ENCODE measurements around the gene DYNLRB2. TPM values are rescaled to one million over a fixed set of nuclear protein-coding genes. Genes with fewer than 3 reads are reported as not detected.

Gene DYNLRB2
- polyA plus RNA-seq, 1 donor from 2014 or later = not detected

DNA sequence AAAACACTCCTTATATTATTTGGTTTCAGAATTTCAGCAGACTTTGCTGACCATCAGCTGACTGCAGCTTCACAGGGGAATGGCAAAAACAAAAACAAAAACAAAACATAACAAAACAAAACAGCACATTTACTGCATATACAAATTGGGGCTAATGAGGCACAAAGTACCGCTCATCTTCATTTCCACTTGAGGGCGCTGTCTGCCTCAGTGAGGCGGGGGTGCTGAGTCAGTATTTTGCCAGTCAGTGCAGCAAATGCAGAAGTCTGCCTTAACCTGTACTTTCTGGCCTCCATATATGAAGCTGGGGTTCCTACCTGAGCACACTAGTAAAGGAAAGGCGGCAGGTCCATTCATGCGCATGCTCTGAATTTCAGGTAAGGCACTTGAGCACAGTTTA lies 13.5 kb upstream of the DYNLRB2 start:
- H3K9me2 ChIP-seq (ENCODE audit: insufficient read depth, low read length) = no peaks in the 10 kb centered on the region
- no peak overlapping the region for H3K27ac ChIP-seq (ENCODE audit: low read length)
- TF ChIP-seq TAF1 (IDR thresholded peaks at IDR 0.05; ENCODE audit: low read depth) = no peak
- no peak for TF ChIP-seq EP300 (conservative IDR thresholded peaks at IDR 0.05; ENCODE audit: poor library complexity, severe bottlenecking)
- TF ChIP-seq, protein P1, sequence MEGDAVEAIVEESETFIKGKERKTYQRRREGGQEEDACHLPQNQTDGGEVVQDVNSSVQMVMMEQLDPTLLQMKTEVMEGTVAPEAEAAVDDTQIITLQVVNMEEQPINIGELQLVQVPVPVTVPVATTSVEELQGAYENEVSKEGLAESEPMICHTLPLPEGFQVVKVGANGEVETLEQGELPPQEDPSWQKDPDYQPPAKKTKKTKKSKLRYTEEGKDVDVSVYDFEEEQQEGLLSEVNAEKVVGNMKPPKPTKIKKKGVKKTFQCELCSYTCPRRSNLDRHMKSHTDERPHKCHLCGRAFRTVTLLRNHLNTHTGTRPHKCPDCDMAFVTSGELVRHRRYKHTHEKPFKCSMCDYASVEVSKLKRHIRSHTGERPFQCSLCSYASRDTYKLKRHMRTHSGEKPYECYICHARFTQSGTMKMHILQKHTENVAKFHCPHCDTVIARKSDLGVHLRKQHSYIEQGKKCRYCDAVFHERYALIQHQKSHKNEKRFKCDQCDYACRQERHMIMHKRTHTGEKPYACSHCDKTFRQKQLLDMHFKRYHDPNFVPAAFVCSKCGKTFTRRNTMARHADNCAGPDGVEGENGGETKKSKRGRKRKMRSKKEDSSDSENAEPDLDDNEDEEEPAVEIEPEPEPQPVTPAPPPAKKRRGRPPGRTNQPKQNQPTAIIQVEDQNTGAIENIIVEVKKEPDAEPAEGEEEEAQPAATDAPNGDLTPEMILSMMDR (IDR thresholded peaks at IDR 0.05; ENCODE audit: poor library complexity, severe bottlenecking) = no peak
- TF ChIP-seq MXI1 (conservative IDR thresholded peaks at IDR 0.05; ENCODE audit: poor library complexity, severe bottlenecking) = no peak
- TF ChIP-seq SMC3 (conservative IDR thresholded peaks at IDR 0.05; ENCODE audit: poor library complexity) = no peak
- no peak for TF ChIP-seq POLR2AphosphoS5 (IDR thresholded peaks at IDR 0.05)
- no peak for TF ChIP-seq RAD21 (conservative IDR thresholded peaks at IDR 0.05)
- TF ChIP-seq EZH2 (IDR thresholded peaks at IDR 0.05; ENCODE audit: borderline replicate concordance, insufficient read depth, low read length, poor library complexity, severe bottlenecking) = no peak
- TF ChIP-seq, protein P2, sequence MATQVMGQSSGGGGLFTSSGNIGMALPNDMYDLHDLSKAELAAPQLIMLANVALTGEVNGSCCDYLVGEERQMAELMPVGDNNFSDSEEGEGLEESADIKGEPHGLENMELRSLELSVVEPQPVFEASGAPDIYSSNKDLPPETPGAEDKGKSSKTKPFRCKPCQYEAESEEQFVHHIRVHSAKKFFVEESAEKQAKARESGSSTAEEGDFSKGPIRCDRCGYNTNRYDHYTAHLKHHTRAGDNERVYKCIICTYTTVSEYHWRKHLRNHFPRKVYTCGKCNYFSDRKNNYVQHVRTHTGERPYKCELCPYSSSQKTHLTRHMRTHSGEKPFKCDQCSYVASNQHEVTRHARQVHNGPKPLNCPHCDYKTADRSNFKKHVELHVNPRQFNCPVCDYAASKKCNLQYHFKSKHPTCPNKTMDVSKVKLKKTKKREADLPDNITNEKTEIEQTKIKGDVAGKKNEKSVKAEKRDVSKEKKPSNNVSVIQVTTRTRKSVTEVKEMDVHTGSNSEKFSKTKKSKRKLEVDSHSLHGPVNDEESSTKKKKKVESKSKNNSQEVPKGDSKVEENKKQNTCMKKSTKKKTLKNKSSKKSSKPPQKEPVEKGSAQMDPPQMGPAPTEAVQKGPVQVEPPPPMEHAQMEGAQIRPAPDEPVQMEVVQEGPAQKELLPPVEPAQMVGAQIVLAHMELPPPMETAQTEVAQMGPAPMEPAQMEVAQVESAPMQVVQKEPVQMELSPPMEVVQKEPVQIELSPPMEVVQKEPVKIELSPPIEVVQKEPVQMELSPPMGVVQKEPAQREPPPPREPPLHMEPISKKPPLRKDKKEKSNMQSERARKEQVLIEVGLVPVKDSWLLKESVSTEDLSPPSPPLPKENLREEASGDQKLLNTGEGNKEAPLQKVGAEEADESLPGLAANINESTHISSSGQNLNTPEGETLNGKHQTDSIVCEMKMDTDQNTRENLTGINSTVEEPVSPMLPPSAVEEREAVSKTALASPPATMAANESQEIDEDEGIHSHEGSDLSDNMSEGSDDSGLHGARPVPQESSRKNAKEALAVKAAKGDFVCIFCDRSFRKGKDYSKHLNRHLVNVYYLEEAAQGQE (IDR thresholded peaks at IDR 0.05; ENCODE audit: borderline replicate concordance) = no peak
- H3K4me3 ChIP-seq (ENCODE audit: low read length) = no peak overlapping the region
- H3F3A ChIP-seq (ENCODE audit: insufficient read depth, low read length, poor library complexity, severe bottlenecking) = no peaks in the 10 kb centered on the region
- no peak overlapping the region for H3K4me2 ChIP-seq (ENCODE audit: low read length)
- no peaks in the 10 kb centered on the region for H3K79me2 ChIP-seq (replicated peaks; ENCODE audit: insufficient read depth, low read length)
- no peak overlapping the region for H3K9ac ChIP-seq (ENCODE audit: low read length)
- no peaks in the 10 kb centered on the region for H3K9me3 ChIP-seq (ENCODE audit: low read length)
- no peaks in the 10 kb centered on the region for H3K36me3 ChIP-seq (ENCODE audit: insufficient read depth, low read length)
- no peak overlapping the region for H2AFZ ChIP-seq (ENCODE audit: low read depth, low read length)
- no peaks in the 10 kb centered on the region for H4K20me1 ChIP-seq (ENCODE audit: insufficient read depth)
- no peaks in the 10 kb centered on the region for H3K27me3 ChIP-seq (ENCODE audit: insufficient read depth, low read depth, low read length)

DNA sequence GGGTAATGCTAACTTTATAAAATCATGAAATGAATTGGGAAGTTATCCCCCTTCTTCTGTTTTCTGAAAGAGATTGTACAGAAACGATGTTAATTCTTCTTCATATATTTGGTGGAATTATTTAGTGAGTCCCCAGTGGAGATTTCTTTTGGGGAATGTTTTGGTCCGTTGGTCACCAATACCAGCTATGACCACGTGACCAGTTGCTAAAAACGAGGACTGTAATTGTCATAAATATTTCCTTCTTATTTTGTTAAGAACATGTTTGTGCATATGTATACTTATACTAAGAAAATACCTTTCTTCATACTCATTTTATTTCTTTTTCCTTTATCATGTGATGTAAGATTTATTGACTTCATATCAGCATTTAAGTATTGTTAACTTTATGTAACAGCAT lies 10.3 kb upstream of the DYNLRB2 start:
- H3F3A ChIP-seq (ENCODE audit: insufficient read depth, low read length, poor library complexity, severe bottlenecking) = no peaks in the 10 kb centered on the region
- H3K9ac ChIP-seq (ENCODE audit: low read length) = no peak overlapping the region
- TF ChIP-seq SMC3 (conservative IDR thresholded peaks at IDR 0.05; ENCODE audit: poor library complexity) = no peak
- no peak for TF ChIP-seq EZH2 (IDR thresholded peaks at IDR 0.05; ENCODE audit: borderline replicate concordance, insufficient read depth, low read length, poor library complexity, severe bottlenecking)
- TF ChIP-seq POLR2AphosphoS5 (IDR thresholded peaks at IDR 0.05) = no peak
- TF ChIP-seq EP300 (conservative IDR thresholded peaks at IDR 0.05; ENCODE audit: poor library complexity, severe bottlenecking) = no peak
- no peak for TF ChIP-seq RAD21 (conservative IDR thresholded peaks at IDR 0.05)
- no peak for TF ChIP-seq TAF1 (IDR thresholded peaks at IDR 0.05; ENCODE audit: low read depth)
- no peak for TF ChIP-seq MXI1 (conservative IDR thresholded peaks at IDR 0.05; ENCODE audit: poor library complexity, severe bottlenecking)
- TF ChIP-seq, protein P1 (IDR thresholded peaks at IDR 0.05; ENCODE audit: poor library complexity, severe bottlenecking) = no peak
- TF ChIP-seq, protein P2 (IDR thresholded peaks at IDR 0.05; ENCODE audit: borderline replicate concordance) = no peak
- no peaks in the 10 kb centered on the region for H4K20me1 ChIP-seq (ENCODE audit: insufficient read depth)
- no peaks in the 10 kb centered on the region for H3K27me3 ChIP-seq (ENCODE audit: insufficient read depth, low read depth, low read length)
- H3K4me3 ChIP-seq (ENCODE audit: low read length) = no peak overlapping the region
- no peak overlapping the region for H3K4me2 ChIP-seq (ENCODE audit: low read length)
- no peaks in the 10 kb centered on the region for H3K79me2 ChIP-seq (replicated peaks; ENCODE audit: insufficient read depth, low read length)
- no peaks in the 10 kb centered on the region for H3K36me3 ChIP-seq (ENCODE audit: insufficient read depth, low read length)
- no peak overlapping the region for H3K27ac ChIP-seq (ENCODE audit: low read length)
- H3K9me3 ChIP-seq (ENCODE audit: low read length) = no peaks in the 10 kb centered on the region
- H2AFZ ChIP-seq (ENCODE audit: low read depth, low read length) = no peak overlapping the region
- H3K9me2 ChIP-seq (ENCODE audit: insufficient read depth, low read length) = no peaks in the 10 kb centered on the region

All from neural cell (in vitro differentiated cells).